NCI-H146 treated with DMSO at 0.1 percent for 48 hours (cell line): ENCODE measurements around the gene KCNQ1OT1.

Source experiments
- DNase-seq: peaks from one replicate; lab custom pipeline; 2025; ENCODE audit not compliant: unreplicated experiment; lab: John Stamatoyannopoulos, UW

The KCNQ1OT1 gene

GRCh38 chr11:2703363-2704141, 3.8 kb upstream of the KCNQ1OT1 start:
- DNase-seq: no peak

DNA sequence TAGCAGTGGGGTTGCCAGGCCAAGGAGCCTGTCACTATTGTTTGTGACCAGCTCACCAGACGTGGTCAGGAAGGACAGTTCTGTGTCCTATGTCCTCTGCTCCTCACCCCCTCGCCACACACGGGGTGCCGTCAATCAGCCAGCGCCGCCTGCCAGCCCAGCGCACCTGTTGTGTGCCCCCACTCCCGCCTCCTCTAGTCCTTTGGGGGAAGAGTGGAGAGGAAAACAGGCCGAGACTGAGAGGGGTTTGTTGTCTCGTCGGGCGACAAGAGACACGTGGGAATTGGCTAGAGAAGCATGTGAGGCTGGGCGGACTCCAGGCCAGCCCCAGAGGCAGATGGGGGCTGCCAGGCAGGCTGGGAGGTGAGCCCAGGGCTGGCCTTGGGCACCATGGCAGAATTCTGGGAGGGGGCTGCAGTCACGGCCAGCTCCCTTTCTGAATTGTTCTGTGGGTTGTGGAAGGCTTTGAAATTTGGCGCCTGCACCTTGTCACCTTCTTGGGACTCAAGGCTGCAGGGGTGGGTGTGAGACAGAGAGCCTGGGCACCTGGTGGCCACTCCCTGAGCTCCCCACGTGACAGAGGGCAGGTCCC, 3.1 kb upstream of the KCNQ1OT1 start:
- no peak for DNase-seq

GRCh38 chr11:2701898-2702434, 2.2 kb upstream of the KCNQ1OT1 start:
- DNase-seq: no peak

DNA sequence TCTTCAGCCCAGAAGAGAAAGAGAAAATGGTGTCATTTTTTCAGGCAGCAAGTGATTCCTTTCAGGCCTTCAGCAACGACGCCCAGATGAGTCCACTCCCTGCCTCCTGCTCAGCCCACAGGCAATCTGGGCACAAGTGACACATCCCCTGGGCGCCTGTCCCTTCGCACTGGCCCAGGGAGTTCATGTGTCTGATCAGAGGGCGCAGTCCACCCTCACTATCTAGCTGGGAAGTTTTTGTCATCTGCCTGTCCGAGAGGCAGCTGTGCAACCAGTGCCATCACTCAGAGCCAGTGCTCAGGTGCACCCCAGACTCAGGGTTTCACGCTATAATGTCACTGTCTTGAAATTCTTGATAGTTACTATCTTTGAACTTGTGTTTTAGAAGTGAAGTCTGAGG, 1.4 kb upstream of the KCNQ1OT1 start:
- DNase-seq: no peak

DNA sequence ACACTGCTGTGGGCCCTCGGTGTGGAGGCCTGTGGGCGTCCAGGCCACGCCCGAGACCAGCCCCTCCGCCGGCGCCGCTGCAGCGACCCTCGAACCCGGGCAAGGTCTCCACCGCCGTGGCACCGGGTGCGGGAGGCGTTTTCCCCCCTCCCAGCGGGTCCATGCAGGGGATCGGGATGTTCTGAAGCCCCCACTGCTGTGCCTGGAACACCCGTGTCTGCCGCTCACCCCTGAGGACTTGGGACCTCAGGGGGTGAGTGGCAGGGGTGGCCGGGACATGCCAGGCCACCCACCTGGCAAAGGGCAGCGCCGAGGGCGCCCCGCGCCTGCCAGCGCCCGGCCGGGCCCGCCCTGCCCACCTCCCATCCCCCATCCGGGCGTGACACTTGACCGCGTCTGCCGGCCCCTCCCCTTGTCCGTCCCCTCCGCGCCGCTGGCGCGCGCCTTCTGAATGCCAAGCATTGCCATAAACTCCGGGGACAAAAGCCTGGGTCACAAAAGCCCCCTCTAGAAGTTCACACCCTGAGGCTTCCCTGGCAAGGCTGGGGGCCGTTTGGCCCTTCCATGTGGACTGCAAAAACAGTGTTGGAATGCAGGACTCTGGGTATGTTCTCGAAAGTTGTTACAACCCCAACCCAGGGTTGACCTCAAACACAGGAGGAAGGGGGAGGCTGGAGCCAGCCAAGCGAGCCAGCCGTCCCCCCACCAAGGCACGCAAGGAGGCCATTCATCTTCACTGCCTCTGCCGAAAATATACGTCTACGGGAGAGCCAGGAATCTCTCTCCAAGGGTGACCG, 819 bp upstream of the KCNQ1OT1 start:
- peak; percentile 4 for DNase-seq

DNA sequence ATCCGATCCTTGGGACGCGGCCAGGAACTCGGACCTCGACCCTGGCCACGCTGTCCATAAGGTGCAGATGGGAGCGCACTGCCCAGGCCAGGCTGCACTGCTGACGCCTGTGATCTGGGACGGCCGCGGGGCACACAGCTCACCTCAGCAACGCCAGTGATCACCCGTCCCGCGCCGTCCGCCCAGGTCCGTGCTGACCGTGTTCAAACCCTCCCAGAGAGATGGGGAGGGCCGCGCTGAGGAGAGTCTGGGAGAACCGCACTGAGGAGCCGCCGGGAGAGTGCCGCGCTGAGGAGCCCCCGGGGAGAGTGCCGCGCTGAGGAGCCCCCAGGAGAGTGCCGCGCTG, 636 bp downstream of the KCNQ1OT1 start:
- no peak for DNase-seq

DNA sequence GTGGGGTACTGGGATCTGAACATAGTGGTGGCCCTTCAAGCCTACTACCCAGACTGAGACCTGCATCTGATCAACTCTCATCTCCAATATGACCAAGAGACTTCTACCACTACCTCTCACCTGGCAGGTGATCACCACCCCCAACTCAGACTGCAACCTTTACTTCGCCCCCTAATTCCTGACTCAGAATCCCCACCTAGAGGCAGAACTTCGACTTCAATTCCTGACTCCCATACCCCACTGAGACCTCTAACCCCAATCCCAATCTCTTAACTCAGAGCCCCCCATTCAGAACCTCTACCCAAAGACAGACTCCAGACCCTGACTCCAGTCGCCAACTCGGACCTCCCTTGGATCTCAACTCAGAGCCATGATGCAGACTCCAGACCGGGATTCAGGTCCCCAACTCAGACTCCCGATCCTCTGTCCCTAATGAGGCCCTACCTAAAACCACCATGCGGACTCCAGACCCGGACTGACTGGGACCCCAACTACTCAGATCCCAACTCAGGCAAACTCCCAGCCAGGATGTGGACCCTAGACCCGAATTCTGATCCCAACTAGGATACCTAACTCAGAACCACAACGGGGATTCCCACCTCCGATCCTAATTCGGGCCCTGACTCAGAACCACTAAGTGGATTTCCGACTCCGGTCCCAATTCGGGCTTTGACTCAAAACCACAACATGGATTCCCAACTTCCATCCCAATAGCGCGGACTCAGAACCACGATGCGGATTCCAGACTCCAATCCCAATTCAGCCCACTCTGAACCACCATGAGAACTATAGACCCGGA, 1.2 kb downstream of the KCNQ1OT1 start:
- DNase-seq: no peak

DNA sequence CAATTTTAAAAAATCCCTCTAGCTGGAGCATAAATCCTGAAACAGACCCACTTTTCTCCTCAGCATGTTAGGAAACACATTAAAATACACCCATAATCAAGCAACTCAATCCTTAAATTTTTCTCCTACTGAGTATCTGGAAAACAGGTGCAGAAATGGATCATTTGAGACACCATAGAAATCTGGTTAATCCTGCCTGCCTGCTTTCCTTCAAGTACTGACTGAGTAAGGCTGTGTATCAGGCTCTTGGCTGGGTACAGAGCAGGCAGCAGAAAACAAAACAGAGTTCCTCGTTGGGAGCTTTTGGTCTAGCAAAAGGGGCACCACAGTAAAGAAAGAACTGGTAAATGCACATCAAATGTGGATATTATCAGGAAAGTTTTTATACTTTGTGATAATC, 1.9 kb downstream of the KCNQ1OT1 start:
- no peak for DNase-seq

DNA sequence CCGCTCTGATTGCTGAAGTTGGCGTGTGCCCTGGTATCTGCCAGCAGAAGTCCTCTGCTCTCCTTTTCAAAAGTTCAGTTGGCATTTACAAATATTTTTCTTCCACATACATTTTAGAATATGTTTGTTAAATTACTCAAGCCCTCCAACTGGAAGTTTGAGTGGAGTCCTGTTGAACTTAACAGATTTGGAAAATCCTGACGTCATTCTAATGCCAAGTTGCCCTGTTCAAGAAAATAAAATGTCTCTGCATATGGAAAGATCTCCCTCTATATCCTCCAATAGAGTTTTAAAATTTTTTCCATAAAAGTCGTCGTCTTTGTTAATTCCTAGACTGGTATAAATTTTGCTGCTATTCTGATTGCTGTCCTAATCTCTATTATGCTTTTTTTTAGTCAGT, 3.3 kb downstream of the KCNQ1OT1 start:
- DNase-seq: no peak

DNA sequence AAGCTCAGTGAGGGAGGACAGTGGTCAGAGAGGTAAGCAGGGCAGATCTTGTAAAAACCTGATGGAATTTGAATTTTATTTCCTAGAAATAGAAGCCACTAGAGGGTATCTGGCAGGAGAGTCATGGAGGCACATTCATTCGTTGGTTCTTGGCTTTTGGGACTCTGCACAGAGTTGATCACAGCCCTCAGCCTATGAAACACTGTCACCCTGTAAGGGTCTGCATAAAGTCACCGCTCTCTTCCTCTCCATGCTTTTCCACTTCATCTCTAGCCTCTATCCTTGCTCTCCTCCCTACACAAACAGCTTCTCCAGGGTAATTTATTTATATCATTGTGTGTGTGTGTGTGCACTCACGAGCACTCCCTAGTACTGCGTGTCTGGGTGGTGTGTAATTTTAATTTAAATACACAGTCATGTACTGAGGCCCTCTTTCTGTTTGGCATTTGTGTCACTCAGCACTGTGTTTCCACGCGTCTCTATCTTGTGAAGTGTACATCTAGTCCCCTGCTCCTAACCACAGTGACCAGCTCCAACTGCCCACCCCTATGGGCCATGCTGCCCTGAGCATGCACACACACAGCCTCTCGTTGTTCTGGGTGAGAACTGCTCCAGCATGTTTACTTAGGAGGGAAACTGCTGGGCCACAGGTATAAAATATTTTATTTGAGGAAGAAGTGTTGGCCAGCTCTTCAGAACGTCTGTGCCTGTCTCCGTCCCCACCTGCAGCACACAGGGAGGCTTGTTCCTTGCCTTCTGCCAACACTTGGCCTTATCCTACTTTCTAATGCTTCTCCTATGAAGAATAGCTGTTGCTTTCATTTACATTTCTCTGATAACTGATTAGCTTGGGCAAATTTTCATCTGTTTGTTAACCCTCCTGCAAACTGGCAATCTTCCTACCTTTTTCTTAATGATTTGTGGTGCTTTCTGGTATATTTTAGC, 4.5 kb downstream of the KCNQ1OT1 start:
- DNase-seq: no peak

DNA sequence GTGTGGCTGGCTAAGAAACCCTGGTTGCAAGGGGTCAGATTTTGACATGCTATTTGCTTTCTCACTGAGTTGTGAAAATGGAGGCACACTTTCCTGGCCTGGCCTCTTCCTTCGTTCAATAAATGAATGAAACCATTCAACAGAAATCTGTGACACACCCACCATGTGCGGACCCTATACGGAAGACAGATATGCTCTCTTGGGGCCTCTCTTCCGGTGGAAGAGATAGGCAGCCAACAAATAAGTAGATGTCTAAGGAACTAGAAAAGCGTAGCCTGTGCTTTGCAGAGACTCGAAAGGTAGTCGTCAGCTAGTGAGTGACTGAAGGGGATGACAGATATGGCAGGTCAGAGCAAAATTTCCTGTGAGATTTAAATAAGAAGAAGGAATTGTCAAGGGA, 5.3 kb downstream of the KCNQ1OT1 start:
- no peak for DNase-seq

DNA sequence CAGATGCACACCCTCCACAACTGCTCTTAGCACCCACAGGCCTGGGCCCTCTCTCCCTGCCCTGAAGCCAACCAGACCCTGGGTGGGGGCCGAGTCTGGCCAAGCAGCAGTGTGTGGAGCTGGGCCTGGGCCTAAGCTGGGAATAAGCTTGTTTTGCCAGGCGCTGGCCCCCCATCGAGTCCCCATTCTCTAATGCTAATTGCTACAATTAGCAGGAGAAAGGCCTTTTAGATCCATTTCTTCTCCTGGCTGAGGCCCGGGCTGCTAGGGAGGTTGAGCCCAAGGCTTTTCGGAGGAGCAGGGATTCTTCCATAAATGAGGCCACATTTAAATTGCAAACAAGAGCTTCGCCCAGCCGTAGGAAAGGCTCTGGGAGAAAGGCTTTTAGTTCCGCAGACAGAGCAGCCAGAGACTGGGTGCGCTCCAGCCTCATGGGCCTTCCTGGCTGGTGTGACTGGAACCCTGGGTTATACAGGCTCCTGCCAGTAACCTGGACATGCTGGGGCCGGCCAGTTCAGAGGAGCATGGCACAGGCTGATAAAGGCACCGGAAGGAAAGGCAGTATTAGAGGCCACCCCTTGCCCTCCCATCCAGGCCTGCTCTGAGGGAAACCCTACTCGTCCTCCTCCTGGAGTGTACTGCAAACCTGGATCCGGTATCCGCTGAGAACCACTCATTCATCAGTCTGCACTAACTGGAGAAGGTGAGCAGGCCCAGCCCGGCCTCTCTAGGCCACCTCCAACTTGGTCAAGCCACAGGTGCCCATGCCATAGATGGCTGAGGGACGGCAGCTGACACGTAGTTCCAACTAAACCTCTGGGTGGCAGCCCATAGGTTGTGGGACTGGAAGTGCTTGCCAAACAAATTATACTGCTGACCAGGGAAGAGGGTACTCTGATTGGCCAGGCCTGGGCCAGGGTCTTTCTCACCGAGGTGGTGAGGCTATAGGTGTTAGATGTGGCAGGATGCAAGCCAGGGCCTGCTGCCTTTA, 6.2 kb downstream of the KCNQ1OT1 start:
- DNase-seq: peak; percentile 66

DNA sequence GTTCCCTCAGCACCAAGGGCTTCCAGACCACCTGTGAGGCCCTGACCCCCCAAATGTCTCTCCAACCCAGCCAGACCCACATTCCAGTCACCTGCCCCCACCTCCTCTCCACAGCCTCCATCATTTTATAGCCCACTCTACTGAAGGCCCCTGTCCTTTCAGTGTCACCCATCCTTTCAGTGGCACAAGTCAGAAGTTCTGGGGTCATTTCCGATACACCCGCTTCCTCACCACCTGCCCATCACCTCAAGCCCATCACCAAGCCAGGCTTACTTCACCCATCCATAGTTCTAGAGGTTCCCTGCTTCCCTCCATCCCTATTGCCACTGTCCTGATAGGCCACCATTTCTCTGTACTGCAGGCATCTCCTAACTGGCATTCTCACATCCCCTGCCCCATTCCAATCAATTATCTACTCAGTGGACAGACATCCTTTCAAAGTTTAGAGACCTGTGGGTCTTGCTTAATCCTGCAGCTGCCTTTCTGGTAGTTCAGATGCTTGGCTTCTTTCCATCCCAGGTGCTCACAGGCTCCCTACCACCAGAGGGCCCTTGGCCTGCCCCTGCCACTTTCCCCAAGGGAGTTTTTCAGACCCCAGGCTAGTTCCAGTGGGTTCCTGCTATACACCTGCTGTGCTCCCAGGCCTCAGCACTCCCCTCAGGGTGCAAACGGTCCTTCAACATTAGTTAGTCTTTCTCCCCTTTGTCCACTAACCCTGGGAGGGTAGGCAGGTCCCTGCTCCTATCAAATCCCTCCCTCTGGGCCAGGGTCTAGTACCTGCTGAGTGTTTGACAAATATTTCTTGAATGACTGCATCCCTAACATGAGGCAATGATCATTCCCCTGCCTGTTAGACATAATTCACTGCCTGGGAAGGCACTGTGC, 7.6 kb downstream of the KCNQ1OT1 start:
- DNase-seq: peak; percentile 47

DNA sequence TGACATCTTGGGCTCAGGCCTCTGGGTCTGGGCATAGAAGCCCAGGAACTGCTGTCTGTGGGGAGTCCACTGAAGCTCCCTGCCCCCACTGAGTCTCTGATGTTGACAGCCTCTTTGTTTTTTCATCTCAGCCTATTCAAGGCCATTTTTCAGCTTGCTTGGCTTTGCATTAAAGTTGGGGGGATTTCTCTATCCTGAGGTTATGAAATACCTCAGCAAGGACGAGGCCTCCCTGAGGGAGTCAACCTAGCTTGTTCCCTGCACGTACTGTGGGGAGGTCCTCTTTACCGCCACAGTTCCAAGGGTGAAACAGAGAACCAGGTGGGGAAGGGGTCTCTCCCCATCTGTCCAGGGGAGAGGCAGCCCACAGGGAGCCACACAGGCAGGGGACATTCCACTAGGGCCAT, 8.4 kb downstream of the KCNQ1OT1 start:
- no peak for DNase-seq

- no peak for DNase-seq
Measured at GRCh38 chr11:2690596-2691354, 9.0 kb downstream of the KCNQ1OT1 start.

DNA sequence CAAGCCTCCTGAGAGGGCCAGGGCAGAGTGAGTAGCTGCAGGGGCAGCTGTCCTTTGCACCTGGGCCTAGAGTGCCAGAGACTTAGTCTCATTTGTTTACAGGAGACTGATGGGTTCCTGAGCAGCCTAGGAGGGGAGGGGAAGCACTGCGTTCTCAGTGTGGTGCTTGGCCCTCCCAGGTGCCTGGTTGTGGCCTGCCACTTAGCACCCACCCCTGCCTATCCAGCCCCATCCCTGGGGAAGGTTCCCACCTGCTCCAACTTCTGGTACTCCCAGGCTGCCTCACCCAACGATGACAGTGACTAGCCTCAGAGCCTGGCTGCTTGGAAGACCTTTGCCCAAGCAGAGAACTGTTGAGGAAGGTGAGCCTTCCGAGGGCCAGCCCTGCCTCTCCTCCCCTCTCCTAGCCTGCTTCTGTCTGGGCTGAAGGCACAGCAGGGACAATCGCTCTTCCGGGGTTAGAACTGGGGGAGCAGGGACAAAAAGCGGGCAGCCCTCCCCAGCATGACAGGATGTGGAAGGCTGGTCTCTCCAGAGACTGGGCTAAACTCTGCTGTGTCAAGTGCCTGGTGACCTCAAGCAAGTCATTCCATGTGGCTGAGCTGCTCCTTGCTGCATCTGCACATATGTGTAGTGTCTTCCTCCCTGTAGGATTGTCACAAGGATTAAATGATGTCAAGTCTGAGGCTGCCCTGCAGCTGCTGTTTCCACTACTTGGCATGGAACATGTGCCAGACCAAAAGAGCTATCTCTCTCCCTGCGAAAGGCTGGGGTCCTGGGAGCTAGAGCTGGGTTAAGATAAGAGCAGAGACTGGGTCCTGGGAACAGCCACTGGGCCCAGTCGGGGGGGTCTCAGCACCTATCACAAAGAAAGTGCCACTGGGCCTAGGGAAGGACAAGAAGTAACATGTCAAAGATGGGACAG, 9.9 kb downstream of the KCNQ1OT1 start:
- DNase-seq: no peak
